HG02759 (cell line): Measurements from ENCODE around the gene USP46.

Experiments used
- ATAC-seq: cut with Tn5 transposase; IDR thresholded peaks from one replicate; pipeline ENCODE4 v1.9.1; 2021; ENCODE audit warnings: mild to moderate bottlenecking, moderate library complexity; ENCODE audit not compliant: unreplicated experiment

Gene USP46

DNA sequence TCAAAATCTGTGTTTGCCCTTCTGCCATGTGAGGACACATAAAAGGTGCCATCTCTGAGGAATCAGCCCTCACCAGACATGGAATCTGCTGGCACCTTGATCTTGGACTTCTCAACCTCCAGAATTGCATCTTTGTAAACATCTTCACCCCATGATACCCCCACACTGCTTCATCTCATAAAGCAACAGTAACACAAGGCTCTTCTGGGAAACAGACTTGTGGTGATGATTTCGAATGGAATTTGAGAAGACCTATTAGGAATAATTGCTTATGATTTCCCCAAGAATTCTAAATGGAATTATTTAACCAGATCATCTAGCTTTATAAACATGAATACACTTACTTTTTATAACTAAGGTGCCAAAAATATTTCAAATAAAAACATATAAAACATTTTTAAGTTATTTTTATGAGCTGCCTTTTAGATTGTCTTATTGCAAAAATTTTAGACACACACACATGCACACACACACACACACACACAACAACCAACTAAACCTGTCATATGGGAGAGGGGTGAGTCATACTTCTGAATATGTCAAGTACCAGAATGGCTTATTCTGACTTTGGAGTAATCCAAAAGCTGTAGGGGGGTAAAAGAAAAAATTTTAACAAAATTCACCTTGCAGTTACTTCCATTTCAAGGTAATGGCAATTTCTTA, 82.0 kb downstream of the USP46 start:
- no peak for ATAC-seq

DNA sequence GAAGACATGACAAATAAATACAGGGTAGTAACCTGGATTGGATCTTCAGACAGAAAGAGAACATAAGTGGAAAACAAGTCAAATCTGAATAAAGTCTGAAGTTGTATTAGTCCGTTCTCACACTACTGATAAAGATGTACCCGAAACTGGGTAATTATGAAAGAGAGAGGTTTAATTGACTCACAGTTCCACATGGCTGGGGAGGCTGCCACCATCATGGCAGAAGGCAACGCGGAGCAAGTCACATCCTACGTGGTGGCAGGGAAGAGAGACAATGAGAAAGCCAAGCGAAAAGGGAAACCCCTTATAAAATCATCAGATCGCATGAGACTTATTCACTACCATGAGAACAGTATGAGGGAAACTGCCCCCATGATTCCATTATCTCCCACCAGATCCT, 82.8 kb downstream of the USP46 start:
- no peak for ATAC-seq

DNA sequence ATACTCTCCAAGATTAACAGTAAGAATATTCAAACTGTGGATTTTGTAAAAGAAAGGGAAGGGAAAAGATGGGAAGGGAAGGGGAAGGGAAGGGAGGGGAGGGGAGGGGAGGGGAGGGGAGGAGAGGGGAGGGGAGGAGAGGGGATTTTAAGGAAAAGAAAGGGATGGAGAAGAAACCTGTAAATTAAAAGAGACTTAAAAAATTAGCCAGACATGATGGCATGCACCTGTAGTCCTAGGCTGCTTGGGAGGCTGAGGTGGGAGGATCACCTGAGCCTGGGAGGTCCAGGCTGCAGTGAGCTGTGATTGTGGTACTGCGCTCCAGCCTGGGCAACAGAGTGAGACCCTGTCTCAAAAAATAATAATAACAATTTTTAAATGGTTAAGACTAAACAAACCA, 83.7 kb downstream of the USP46 start:
- ATAC-seq, result no peak

DNA sequence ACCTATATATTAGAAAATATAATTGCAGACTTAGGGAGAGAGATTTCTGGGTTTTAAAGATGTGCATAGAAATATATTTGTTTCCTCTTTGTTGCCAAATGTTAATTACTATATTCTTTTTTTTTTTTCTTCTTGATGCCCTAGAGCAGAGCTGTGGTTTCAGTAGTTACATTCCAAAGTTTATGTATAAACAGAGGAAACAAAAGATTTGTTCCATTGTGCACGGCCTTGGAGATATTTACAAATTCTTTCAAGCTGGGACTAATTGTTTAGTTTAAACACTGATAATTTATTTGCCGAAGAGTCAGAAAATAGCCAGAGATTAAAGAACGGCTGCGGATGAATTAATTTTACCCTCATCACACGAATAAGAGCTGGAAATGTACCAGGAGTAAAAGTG, 85.1 kb downstream of the USP46 start:
- ATAC-seq, result no peak

DNA sequence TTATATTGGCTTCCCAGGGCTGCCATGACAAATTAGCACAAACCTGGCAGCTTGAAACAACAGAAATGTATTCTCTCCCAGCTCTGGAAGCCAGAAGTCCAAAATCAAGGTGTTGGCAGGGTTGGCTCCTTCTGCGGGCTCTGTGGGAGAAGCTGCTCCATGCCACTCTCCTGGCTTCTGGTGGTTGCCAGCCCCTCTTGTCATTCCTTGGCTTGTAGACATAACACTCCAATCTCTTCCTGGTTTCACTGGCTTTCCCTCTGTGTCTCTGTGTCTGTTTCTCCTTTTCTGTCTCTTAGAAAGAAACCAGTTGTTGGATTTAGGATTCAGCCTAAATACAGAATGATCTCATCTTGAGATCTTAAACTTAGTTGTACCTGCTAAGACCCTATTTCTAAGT, 85.5 kb downstream of the USP46 start:
- ATAC-seq, result no peak

DNA sequence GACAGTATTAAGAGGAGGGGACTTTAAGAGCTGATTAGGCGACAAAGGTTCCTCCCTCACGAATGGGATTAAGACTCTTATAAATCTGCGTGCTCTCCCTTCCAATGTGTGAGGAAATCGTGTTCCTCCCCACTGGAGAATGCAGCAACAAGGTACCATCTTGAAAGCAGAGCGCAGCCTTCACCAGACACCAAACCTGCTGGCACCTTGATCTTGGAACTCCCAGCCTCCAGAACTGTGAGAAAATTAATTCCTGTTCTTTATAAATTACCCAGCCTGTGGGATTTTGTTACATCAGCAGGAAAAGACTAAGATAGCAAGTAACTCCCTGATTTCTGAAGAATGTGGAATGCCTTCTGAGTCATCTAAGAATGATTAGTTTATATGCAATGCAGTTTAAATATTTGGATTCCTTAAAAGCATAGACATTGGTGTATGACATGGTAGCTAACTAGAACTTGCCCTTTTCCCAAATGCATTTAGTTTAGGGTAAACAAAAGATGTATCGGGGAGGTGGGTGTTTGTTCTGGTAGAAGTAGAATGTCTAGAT, 86.1 kb downstream of the USP46 start:
- ATAC-seq, result no peak

DNA sequence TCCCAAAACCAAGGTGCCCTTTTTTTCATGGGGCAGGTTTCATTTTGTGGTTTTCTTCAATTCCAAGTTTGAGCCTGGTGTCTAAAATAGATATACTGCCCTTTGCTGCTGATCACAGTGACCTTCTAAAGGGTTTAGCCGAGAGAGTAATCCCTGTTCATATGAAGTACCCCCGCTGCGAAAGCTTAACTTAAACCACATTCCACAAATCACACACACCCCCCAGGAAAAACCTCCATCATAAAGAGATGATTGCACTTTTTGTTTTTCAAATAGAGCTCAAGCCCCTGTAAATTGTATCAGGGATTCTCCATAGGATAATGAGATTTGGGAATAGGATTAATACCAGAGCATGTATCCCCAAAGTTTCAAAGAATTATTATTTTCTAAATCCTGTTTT, 90.8 kb downstream of the USP46 start:
- ATAC-seq, result no peak

DNA sequence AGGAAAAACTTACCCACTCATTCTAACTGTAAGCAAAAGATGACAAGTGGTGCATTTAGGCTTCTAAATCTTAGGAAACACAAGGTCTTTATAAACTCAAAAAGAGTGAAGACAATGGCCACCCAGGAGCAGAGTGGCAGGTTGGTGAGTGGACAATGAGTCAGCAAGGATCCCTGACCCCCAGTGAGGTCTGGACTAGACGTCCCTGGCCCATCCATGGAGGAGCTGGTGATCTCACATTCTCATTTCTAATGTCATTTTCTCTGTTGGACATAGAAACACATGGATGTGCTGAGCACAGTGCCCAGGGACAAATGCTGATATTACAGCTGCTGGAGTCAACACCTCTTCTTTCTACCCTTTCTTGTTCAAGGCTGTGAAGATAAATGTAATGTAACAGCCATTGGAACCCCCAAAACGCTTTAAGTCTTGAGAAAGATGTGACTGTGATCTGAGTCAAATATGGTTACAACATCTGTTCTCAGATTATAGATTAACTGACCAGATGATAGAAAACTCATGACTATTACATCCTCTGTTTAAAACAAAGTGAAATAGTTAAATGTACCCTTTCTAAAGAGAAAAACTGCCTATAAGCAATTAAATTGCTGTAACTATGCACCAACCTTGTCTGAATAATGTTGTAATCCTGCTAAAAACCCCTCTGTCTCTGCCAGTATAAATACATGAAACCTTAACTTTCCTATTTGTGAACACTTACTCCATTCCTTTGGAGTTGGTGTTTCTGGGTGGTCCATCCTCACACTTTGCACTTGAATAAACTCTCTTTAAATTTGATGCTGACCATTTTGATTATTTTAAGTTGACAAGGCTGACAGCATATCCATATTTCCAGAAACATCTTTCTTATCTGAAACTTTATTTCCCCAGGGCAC, 92.7 kb downstream of the USP46 start:
- peak; percentile 47 for ATAC-seq

DNA sequence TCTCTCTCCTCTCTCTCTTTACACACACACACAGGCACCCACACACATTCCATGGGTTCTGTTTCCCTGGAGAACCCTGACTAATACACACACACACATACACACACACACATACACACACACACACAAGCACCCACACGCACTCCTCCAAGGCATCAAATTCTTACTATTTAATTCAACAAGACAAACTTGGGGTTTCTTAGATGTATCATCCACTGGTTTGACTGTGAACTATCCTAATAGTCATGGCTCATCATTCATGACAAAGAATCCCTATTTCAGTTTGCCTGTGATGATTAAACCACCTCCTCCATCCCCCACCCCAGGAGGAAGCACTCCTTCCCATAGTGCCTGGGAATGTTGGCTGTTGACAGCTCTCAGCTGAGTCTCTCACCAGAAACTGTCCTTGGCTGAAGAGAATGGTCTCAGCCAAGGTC, 98.2 kb downstream of the USP46 start:
- no peak for ATAC-seq

DNA sequence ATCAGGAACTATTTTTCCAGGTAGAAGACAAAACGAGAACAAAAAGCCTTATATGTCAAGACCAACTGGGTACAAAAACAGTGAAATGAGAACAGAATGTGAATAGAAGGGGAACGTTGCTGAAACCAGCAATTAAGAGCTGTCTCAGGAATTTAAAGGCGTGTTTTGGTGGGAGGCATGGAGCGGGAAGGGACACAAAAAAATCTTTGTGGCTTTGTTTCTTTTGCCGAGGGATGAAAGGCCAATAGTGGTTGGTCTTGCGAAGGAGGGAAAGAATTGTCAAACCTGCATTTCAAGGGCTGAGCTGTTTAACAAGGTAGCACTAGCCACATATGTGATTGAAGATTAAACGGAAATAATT, 103.8 kb downstream of the USP46 start:
- ATAC-seq, result no peak

DNA sequence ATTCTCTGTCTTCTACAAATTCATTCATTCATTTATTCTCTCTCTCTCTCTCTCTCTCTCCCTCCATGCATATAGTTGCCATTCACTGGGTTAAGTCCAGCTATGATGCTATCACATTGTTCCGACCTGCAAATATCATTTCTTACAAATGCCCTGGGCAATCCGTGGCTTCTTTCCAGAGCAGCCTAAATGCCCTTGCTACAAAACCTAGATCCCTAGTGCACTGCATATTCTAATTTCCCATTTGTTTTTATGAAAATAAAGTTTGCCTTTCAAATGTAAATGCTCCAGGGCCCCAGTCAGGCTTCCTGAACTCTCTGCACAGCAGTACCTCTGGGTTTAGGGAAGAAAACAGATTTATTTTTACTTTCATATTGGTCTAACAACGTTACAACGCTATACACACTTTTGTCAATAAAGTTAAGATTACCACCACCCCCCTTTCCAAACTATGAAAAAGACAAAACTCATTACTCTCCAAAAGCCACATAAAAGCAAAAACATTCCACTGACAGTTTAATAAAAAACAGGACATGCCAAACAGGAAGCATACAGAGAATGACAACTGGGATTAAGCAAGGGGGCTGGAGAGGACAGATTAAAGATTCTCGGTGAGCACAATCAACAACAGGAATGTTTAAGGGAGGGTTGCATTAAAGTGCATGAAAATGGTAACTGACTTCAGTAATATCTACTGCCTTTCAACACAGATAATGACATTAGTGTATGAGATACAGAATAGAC, 104.3 kb downstream of the USP46 start:
- ATAC-seq, result no peak

DNA sequence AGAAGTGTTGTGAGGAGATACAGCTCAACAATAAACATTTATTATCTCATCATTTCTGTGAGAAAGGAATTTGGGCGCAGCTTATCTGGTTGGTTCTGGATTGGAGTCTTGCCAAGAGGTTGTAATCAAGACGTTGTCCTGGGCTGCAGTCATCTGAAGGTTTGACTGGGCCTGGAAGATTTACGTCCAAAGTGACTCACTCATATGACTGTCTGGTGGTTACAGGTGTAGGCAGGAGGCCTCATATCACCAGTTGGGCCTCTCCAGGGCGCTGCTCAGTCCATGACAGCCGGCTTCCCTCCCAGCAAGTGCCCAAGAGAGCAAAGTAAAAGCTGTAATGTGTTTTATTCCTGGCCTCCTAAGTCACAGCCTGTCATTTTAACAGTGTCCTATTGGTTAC, 106.3 kb downstream of the USP46 start:
- no peak for ATAC-seq

DNA sequence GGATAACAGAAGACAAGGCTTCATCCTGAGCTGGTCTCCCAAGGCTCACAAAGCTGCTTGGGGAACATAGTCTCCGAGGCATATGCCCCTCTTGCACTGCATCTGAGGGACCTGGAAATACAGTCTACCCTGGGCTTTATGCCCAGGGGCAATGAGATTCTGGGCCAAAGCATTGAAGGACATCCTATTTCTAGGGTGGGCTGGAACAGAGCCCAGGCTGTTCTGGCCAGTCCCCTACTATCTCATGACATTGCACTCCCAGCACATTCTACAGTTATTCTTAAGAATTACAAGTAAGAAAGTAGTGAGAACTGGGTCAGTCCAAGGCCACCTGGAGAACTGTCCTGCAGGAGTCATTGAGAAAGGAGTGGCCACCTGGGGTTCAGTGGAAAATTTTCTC, 107.6 kb downstream of the USP46 start:
- ATAC-seq, result no peak

DNA sequence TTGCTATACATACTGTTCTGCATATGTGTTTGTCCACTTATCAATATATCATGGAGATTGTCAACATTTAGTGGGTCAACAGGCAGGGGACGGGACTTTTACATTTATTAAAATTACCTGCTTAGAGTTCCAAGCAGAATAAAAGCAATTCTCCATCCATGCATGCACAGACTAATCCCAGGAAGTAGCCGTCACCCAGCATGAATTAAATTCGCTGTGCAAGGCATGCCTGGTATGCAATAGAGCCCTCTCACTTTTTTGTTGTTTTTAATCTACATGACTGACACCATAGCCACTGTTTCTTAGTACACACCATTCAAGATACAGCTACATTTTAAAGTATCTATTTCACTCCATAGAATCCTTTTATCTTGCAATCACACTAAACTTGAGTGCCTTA, 108.9 kb downstream of the USP46 start:
- ATAC-seq, result no peak

DNA sequence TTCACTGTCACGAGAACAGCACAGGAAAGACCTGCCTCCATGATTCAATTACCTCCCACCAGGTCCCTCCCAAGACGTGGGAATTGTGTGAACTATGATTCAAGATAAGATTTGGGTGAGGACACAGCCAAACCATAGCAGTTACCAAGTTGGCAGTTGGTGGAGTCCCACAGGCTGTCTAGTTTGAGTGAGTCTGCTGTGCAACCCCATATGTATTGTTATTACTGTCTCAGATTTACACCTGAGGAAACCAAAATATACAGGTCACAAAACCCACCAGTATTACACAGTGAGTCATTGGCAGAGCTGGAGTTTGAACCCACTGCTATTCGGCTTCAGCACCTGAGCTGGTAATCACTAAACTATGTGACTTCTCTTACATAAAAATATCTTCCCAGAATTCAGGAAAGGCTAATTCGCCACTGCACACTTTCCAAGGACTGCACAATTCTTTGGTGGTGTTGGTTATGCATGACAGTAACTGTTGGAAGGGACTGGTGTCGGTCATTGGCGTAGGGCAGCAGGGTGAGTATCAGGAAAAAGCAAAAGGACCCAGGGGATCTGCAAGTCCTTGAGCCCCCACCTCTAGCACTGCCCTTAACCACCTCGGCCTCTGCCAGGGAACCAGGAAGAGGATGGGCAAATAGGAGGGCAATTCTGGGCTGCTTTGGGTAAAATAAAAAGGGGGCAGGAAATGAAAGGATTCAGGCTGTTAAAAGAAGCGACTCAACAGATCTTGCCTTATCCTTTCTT, 110.1 kb downstream of the USP46 start:
- ATAC-seq, result no peak

DNA sequence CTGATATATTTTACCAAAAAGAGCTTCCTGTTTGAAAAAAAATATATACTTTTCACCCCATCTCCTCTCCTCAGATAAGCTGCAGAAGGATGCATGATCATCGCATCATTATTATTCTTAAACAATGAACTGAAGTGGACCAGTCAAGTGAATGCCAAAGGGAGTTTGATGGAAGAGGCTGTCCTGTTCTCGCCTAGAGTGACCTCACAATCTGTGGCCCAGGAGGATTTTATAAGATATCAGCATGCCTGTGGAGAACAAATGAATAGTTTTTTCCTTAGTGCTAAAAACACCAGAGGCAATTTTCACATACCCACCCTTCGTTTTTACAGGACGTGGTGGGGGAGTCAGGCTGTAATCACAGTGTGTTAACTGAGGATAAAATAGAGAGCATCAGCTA, 112.7 kb downstream of the USP46 start:
- no peak for ATAC-seq

DNA sequence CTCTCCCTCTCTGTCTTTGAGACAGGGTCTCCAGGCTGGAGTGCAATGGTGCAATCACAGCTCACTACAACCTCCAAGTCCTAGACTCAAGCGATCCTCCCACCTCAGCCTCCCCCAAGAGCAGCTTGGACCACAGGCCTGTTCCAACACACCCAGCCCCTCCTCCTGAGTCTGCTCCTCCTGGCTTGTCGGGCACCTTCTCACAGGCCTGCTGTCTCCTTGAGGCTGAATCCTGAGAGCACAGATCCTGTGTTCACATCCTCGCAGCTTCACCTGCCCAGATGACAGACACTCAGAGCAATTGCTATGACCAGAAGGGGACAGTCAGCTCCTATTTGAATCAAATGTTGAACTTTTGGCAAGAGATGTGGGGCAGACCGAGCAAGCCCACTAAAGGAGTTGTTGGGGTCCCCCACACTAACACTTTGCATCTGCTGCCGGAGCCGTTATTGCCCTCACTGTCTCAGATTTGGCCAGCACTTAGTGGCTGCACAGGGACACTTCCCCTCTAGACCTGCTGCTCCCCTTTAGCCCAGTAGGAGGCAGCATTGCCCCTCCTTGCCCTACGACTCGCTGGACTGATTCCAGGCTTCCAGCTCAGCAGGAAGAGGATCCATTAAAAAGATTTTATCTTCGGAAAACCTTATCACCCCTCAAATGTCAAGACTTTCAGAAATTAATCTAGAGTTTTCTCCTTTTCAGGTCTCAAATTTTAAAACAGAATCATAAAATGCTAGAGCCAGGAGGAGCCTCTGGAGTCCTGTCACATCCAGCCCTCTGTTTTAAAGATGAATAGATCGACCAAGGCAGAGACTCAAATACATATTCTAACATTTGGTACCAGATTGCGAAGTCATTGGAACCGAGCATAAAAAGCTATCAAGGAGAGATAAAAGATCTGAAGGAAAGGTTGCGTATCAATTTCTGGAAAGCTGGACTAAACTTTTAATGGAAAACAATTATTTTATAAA, 113.7 kb downstream of the USP46 start:
- peak; percentile 84 for ATAC-seq
